ENCODE data around the gene TNPO3. TPM values are rescaled to one million over a fixed set of nuclear protein-coding genes. Genes with fewer than 3 reads are reported as not detected.

The TNPO3 gene
- total and polyA plus RNA-seq, 10 of the 15 experiments (the other 5 are each of a cell fraction or from before 2014, with no cell fraction given) = 17.6 to 91.8 (median 65.9) TPM

- TF ChIP-seq PAX5 (IDR thresholded peaks at IDR 0.05; ENCODE audit: borderline replicate concordance, low read depth, low read length) = peak; percentile 92
- TF ChIP-seq PRDM15 (CRISPR knock-in tag; IDR thresholded peaks at IDR 0.05) = no peak
- TF ChIP-seq RCOR1 (conservative IDR thresholded peaks at IDR 0.05; ENCODE audit: low read depth, low read length) = 0 out of 2 replicates have a peak, but pooled peaks have one; percentile 27
- no peak for TF ChIP-seq RBBP5 (conservative IDR thresholded peaks at IDR 0.05)
- TF ChIP-seq RELB (IDR thresholded peaks at IDR 0.05; ENCODE audit: low read depth) = no peak
- TF ChIP-seq IKZF1 (conservative IDR thresholded peaks at IDR 0.05) = peak; percentile 84
- peak; percentile 70; the same call in 1 of the 2 replicates for TF ChIP-seq GATAD2B (conservative IDR thresholded peaks at IDR 0.05; ENCODE audit: low read depth)
- no peak for TF ChIP-seq NRF1 (conservative IDR thresholded peaks at IDR 0.05; ENCODE audit: low read depth, low read length)
- no peak for TF ChIP-seq RUNX3 (IDR thresholded peaks at IDR 0.05; ENCODE audit: low read length)
- TF ChIP-seq ZBTB4 (CRISPR knock-in tag; IDR thresholded peaks at IDR 0.05) = 0 out of 2 replicates have a peak, but pooled peaks have one; percentile 55
- TF ChIP-seq SP1 (IDR thresholded peaks at IDR 0.05; ENCODE audit: low read depth, low read length) = peak; percentile 80
- no peak for TF ChIP-seq PAX8 (IDR thresholded peaks at IDR 0.05)
Observed at GRCh38 chr7:128934361-128935341, 120.3 kb downstream of the TNPO3 start (continued).
